Neural progenitor cell (in vitro differentiated cells): Measurements from ENCODE around the gene CA12. TPM values are rescaled to one million over a fixed set of nuclear protein-coding genes. Genes with fewer than 3 reads are reported as not detected.

Experiments
- DNase-seq: peaks from one replicate; pipeline ENCODE4 v3.0.0-alpha.2; 2016; ENCODE audit warnings: low spot score
- H2AFZ ChIP-seq: fragments of 200-600 bp; sonication (generic); replicated peaks from 2 replicates; pipeline ENCODE4 v1.6.1; 2016; ENCODE audit warnings: antibody characterized with exemption
- H3F3A ChIP-seq: fragments of 200-600 bp; sonication (generic); 2 replicates; pipeline ENCODE4 v1.6.1; 2016; ENCODE audit warnings: antibody characterized with exemption, low read depth
- H3K27ac ChIP-seq: fragments of 200-600 bp; sonication (generic); 2 replicates; pipeline ENCODE4 v1.5.1; 2016; ENCODE audit warnings: mild to moderate bottlenecking
- H3K27me3 ChIP-seq: fragments of 200-600 bp; sonication (generic); 2 replicates; pipeline ENCODE4 v1.6.1; 2016; ENCODE audit warnings: mild to moderate bottlenecking, moderate library complexity
- H3K36me3 ChIP-seq: fragments of 200-600 bp; sonication (generic); 2 replicates; pipeline ENCODE4 v1.5.1; 2016
- H3K4me1 ChIP-seq: fragments of 200-600 bp; sonication (generic); 2 replicates; pipeline ENCODE4 v1.6.1; 2016; ENCODE audit warnings: mixed run types
- H3K4me2 ChIP-seq: fragments of 200-600 bp; sonication (generic); 2 replicates; pipeline ENCODE4 v1.6.1; 2016
- H3K4me3 ChIP-seq: fragments of 200-600 bp; sonication (generic); 2 replicates; pipeline ENCODE4 v1.5.1; 2016
- H3K79me2 ChIP-seq: fragments of 200-600 bp; sonication (generic); 2 replicates; pipeline ENCODE4 v1.6.1; 2016; ENCODE audit warnings: low read depth
- H3K9ac ChIP-seq: fragments of 200-600 bp; sonication (generic); 2 replicates; pipeline ENCODE4 v1.6.1; 2016
- H3K9me3 ChIP-seq: fragments of 200-600 bp; sonication (generic); 2 replicates; pipeline ENCODE4 v1.5.1; 2016; ENCODE audit warnings: low read depth
- H4K20me1 ChIP-seq: fragments of 200-600 bp; sonication (generic); 2 replicates; pipeline ENCODE4 v1.6.1; 2016; ENCODE audit warnings: low read depth
- H3K27ac Mint-ChIP-seq: 3 replicates; pipeline ENCODE4 v1.8.0; 2021; ENCODE audit warnings: mixed read lengths
- H3K27me3 Mint-ChIP-seq: 2 replicates; pipeline ENCODE4 v1.8.0; 2022; ENCODE audit warnings: low read depth, mild to moderate bottlenecking, inconsistent platforms, moderate library complexity, mixed read lengths; ENCODE audit not compliant: insufficient read depth
- H3K36me3 Mint-ChIP-seq: 3 replicates; pipeline ENCODE4 v1.8.0; 2021; ENCODE audit warnings: mixed read lengths
- H3K4me1 Mint-ChIP-seq: 3 replicates; pipeline ENCODE4 v1.8.0; 2021; ENCODE audit warnings: mixed read lengths
- H3K4me3 Mint-ChIP-seq: 3 replicates; pipeline ENCODE4 v1.8.0; 2021; ENCODE audit warnings: mild to moderate bottlenecking, moderate library complexity, mixed read lengths
- H3K9me3 Mint-ChIP-seq: 3 replicates; pipeline ENCODE4 v1.8.0; 2020; ENCODE audit warnings: mixed read lengths
- CTCF ChIP-seq: fragments of 200-600 bp; sonication (generic); IDR thresholded peaks from 2 replicates; pipeline ENCODE4 v1.5.1; 2017; ENCODE audit warnings: antibody characterized with exemption, mild to moderate bottlenecking
- EZH2 ChIP-seq: fragments of 200-600 bp; sonication (generic); IDR thresholded peaks from 2 replicates; pipeline ENCODE4 v1.6.1; 2017; ENCODE audit warnings: antibody characterized with exemption, mild to moderate bottlenecking, moderate library complexity
- EZH2phosphoT487 ChIP-seq: fragments of 200-600 bp; sonication (generic); IDR thresholded peaks from 2 replicates; pipeline ENCODE4 v1.6.1; 2017; ENCODE audit warnings: antibody characterized with exemption
- total RNA-seq: library from RNA; depleted of rRNA; stranded (reverse); fragments of >200 nt; gene quantifications from 2 replicates; pipeline ENCODE4 v1.2.3, GENCODE V29; 2015; ENCODE audit warnings: low replicate concordance

Gene CA12
- total RNA-seq, 1 donor from 2014 or later = 0.45 TPM

GRCh38 chr15:63363292-63363691 is 18.4 kb downstream of the CA12 start:
- H3K4me3 ChIP-seq = no peak overlapping the region
- Mint-ChIP-seq H3K9me3 (peaks cover 6% of the 10 kb centered on the region), H3K4me1 (peaks cover 21% of the 10 kb centered on the region), H3K27me3 (peaks cover 5% of the 10 kb centered on the region), H3K4me3 (no peak overlapping the region), H3K36me3 (peaks cover 2% of the 10 kb centered on the region), H3K27ac (no peak overlapping the region)
- DNase-seq = no peak
- no peak overlapping the region for H3K27ac ChIP-seq
- no peak overlapping the region for H3K4me2 ChIP-seq
- no peaks in the 10 kb centered on the region for H3K79me2 ChIP-seq
- no peak overlapping the region for H2AFZ ChIP-seq
- H4K20me1 ChIP-seq = no peaks in the 10 kb centered on the region
- no peaks in the 10 kb centered on the region for H3K36me3 ChIP-seq
- H3K9me3 ChIP-seq = no peaks in the 10 kb centered on the region
- no peaks in the 10 kb centered on the region for H3K27me3 ChIP-seq
- no peak overlapping the region for H3K9ac ChIP-seq
- no peak for TF ChIP-seq EZH2phosphoT487
- TF ChIP-seq CTCF = no peak
- no peak for TF ChIP-seq EZH2
- no peaks in the 10 kb centered on the region for H3K4me1 ChIP-seq
- H3F3A ChIP-seq = no peaks in the 10 kb centered on the region

- Histone ChIP-seq H3K27ac (no peak overlapping the region), H3K9me3 (no peaks in the 10 kb centered on the region), H4K20me1 (no peaks in the 10 kb centered on the region), H3K4me2 (no peak overlapping the region), H3K79me2 (no peaks in the 10 kb centered on the region), H3K4me1 (no peaks in the 10 kb centered on the region), H3K36me3 (no peaks in the 10 kb centered on the region), H3F3A (no peaks in the 10 kb centered on the region), H3K27me3 (no peaks in the 10 kb centered on the region), H3K4me3 (no peak overlapping the region), H2AFZ (no peak overlapping the region), H3K9ac (no peak overlapping the region)
- Mint-ChIP-seq H3K27ac (no peak overlapping the region), H3K27me3 (peaks cover 5% of the 10 kb centered on the region), H3K36me3 (peaks cover 2% of the 10 kb centered on the region), H3K4me3 (no peak overlapping the region), H3K4me1 (peaks cover 24% of the 10 kb centered on the region), H3K9me3 (peaks cover 6% of the 10 kb centered on the region)
- TF ChIP-seq EZH2 (no peak), CTCF (no peak), EZH2phosphoT487 (no peak)
- DNase-seq = no peak
These were observed 18.8 kb downstream of the CA12 start for GRCh38 chr15:63362885-63363284.

GRCh38 chr15:63362196-63362595 is 19.4 kb downstream of the CA12 start:
- H3K9me3 Mint-ChIP-seq = peaks cover 6% of the 10 kb centered on the region
- H3K36me3 Mint-ChIP-seq = peaks cover 2% of the 10 kb centered on the region
- H4K20me1 ChIP-seq = no peaks in the 10 kb centered on the region
- TF ChIP-seq EZH2 (no peak), CTCF (no peak), EZH2phosphoT487 (no peak)
- no peak overlapping the region for H3K4me3 Mint-ChIP-seq
- no peaks in the 10 kb centered on the region for H3K79me2 ChIP-seq
- no peaks in the 10 kb centered on the region for H3K36me3 ChIP-seq
- no peak overlapping the region for H3K4me3 ChIP-seq
- H3K4me1 ChIP-seq = no peaks in the 10 kb centered on the region
- H3K27ac ChIP-seq = no peak overlapping the region
- no peaks in the 10 kb centered on the region for H3F3A ChIP-seq
- no peak overlapping the region for H3K27ac Mint-ChIP-seq
- no peaks in the 10 kb centered on the region for H3K27me3 ChIP-seq
- H3K4me1 Mint-ChIP-seq = peaks cover 27% of the 10 kb centered on the region
- H3K9ac ChIP-seq = no peak overlapping the region
- H3K4me2 ChIP-seq = no peak overlapping the region
- peaks cover 5% of the 10 kb centered on the region for H3K27me3 Mint-ChIP-seq
- no peaks in the 10 kb centered on the region for H3K9me3 ChIP-seq
- no peak overlapping the region for H2AFZ ChIP-seq
- no peak for DNase-seq

- TF ChIP-seq CTCF = no peak
- TF ChIP-seq EZH2 = no peak
- no peak for TF ChIP-seq EZH2phosphoT487
- Histone ChIP-seq H3K4me2 (no peak overlapping the region), H4K20me1 (no peaks in the 10 kb centered on the region), H3K27ac (no peak overlapping the region), H3K9ac (no peak overlapping the region), H3F3A (no peaks in the 10 kb centered on the region), H3K4me3 (no peak overlapping the region), H3K27me3 (no peaks in the 10 kb centered on the region), H3K9me3 (no peaks in the 10 kb centered on the region), H3K36me3 (no peaks in the 10 kb centered on the region), H3K4me1 (no peaks in the 10 kb centered on the region), H3K79me2 (no peaks in the 10 kb centered on the region), H2AFZ (no peak overlapping the region)
- no peaks in the 10 kb centered on the region for H3K36me3 Mint-ChIP-seq
- DNase-seq = no peak
- peaks cover 6% of the 10 kb centered on the region for H3K9me3 Mint-ChIP-seq
- peaks cover 5% of the 10 kb centered on the region for H3K27me3 Mint-ChIP-seq
- peaks cover 30% of the 10 kb centered on the region for H3K4me1 Mint-ChIP-seq
- H3K27ac Mint-ChIP-seq = no peak overlapping the region
- no peak overlapping the region for H3K4me3 Mint-ChIP-seq
These were observed 21.5 kb downstream of the CA12 start for GRCh38 chr15:63360170-63360569.
